BJ (cell line): ENCODE data around the gene IZUMO1. TPM values are rescaled to one million over a fixed set of nuclear protein-coding genes. Genes with fewer than 3 reads are reported as not detected.

ENCODE experiments used
- CTCF ChIA-PET: fragments of 350-600 bp; formaldehyde crosslinking; extraction: SDS; loops from one replicate; lab custom pipeline; 2021; ENCODE audit warnings: antibody characterized with exemption, inconsistent platforms; lab: Yijun Ruan, JAX
- POLR2A ChIA-PET: fragments of 300-600 bp; sonication (Branson Sonifier 250); formaldehyde crosslinking; extraction: SDS; loops from one replicate; lab custom pipeline; 2021; ENCODE audit warnings: antibody characterized with exemption; lab: Charles Lee
- DNase-seq: peaks from one replicate; pipeline ENCODE4 v3.0.0-alpha.2; 2011; ENCODE audit warnings: low read depth
- H3K27me3 ChIP-seq: 2 replicates; pipeline ENCODE4 v1.6.0; 2011; ENCODE audit warnings: low read length; ENCODE audit not compliant: control insufficient read depth, insufficient read depth
- H3K36me3 ChIP-seq: 2 replicates; pipeline ENCODE4 v1.5.1; 2011; ENCODE audit warnings: low read length; ENCODE audit not compliant: control insufficient read depth, insufficient read depth
- H3K4me3 ChIP-seq: 2 replicates; pipeline ENCODE4 v1.5.1; 2011; ENCODE audit warnings: low read depth, mild to moderate bottlenecking, control low read depth, low read length
- polyA plus RNA-seq: library from polyadenylated mRNA; depleted of rRNA; stranded (reverse); fragments of >200 nt; gene quantifications from 2 replicates; pipeline ENCODE4 v1.2.3, GENCODE V29; 2011
- TF ChIP-seq, protein P1 (sequence below): IDR thresholded peaks from 2 replicates; pipeline ENCODE4 v1.5.1; 2011; ENCODE audit warnings: low read depth, mild to moderate bottlenecking, control low read depth, inconsistent platforms, low read length, moderate library complexity; ENCODE audit not compliant: insufficient read depth

IZUMO1 gene
- polyA plus RNA-seq, 1 experiment: not detected

DNA sequence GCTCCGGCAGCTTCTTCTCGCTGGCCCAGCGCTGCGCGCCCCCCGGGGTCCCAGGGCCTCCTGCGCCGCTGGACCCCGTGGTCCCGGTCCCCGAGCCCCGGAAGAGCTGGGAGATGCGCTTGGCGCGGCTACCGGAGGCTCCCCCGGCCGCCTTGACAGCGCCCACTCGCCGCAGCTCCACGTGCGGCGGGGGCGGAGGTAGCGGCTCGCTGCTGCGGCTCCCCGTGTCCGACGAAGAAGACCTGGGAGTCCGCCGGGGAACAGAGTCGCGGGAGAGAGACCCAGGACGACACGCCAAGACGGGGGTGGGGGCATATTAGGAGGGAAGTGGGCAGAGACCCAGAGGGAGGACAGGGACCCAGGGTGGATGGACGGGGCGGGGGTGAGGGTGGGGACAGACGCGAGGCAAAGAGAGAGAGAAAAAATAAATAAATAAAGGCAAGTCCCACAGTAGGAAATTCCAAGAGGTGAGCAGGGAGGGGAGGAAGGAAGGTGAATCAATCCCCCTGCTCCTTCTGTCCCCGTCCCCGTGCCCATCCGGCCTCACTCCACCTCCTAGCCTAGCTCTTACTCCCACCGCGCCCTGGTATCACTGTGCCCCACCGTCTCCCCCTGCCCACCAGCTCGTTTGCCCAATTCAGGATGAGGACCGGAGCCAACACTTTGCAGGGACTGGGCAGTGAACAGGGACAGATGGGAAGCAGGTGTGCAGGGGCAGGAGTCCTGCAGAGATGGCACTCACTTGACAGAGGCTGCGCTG is 7.1 kb downstream of the IZUMO1 start:
- ChIA-PET POLR2A (no interaction called here), CTCF (interaction anchor here (0.9 to 2.2 kb wide), 8 partner anchors 13 to 103 kb away, joined by 3 to 17 read pairs (median 3); partner anchors contain the start of genes CA11 and HSD17B14)
- Histone ChIP-seq H3K4me3 (peak overlapping the region; percentile 44), H3K36me3 (no peaks in the 10 kb centered on the region), H3K27me3 (no peaks in the 10 kb centered on the region)
- TF ChIP-seq, protein P1, sequence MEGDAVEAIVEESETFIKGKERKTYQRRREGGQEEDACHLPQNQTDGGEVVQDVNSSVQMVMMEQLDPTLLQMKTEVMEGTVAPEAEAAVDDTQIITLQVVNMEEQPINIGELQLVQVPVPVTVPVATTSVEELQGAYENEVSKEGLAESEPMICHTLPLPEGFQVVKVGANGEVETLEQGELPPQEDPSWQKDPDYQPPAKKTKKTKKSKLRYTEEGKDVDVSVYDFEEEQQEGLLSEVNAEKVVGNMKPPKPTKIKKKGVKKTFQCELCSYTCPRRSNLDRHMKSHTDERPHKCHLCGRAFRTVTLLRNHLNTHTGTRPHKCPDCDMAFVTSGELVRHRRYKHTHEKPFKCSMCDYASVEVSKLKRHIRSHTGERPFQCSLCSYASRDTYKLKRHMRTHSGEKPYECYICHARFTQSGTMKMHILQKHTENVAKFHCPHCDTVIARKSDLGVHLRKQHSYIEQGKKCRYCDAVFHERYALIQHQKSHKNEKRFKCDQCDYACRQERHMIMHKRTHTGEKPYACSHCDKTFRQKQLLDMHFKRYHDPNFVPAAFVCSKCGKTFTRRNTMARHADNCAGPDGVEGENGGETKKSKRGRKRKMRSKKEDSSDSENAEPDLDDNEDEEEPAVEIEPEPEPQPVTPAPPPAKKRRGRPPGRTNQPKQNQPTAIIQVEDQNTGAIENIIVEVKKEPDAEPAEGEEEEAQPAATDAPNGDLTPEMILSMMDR: no peak
- no peak for DNase-seq

DNA sequence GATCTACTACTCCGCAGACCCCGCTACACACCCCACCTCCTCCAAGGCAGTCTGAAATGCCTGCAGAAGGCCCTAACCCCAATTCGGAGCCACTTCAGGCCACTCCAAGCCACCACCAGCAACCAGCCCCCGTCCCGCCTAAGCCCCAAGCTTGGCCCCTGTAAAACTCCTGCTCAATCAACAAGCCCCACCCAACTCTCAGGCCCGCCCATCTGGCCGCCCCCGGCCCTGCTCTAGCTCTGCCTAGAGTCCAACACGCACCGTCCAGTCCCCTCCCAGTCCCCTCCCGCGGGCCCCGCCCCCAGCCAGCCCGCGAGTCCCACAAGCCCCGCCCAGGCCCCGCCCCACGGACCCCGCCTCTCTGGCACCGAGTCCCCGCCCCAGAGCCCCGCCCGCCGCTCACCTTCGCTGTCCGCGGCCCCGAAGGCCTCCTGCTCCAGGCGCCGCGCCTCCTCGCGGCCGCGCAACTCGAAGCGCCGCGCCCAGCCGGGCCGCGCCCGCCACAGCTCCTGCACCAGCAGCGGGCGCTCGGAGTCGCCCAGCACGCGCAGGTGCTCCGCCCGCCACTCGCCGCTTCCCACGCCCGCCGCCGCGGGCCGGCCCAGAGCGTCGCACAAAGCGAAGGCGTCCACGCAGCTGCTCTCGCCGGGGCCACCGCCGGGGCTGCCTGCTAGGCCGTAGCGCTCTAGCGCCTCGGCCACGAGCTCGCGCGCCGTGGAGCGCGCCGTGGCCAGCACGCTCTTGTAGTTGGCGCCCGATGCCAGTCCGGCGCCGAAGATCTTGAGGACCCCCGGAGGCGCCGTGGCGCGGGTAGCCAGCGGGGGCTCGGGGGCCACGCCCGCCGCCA is 7.9 kb downstream of the IZUMO1 start:
- Histone ChIP-seq H3K36me3 (no peaks in the 10 kb centered on the region), H3K27me3 (no peaks in the 10 kb centered on the region), H3K4me3 (peak overlapping the region; percentile 44)
- CTCF ChIA-PET: interaction anchor here (0.6 to 2.2 kb wide), 13 partner anchors 10 to 104 kb away, joined by 3 to 17 read pairs (median 3); partner anchors contain the start of genes CA11 and HSD17B14
- TF ChIP-seq, protein P1: no peak
- POLR2A ChIA-PET: no interaction called here
- peak; percentile 19 for DNase-seq

DNA sequence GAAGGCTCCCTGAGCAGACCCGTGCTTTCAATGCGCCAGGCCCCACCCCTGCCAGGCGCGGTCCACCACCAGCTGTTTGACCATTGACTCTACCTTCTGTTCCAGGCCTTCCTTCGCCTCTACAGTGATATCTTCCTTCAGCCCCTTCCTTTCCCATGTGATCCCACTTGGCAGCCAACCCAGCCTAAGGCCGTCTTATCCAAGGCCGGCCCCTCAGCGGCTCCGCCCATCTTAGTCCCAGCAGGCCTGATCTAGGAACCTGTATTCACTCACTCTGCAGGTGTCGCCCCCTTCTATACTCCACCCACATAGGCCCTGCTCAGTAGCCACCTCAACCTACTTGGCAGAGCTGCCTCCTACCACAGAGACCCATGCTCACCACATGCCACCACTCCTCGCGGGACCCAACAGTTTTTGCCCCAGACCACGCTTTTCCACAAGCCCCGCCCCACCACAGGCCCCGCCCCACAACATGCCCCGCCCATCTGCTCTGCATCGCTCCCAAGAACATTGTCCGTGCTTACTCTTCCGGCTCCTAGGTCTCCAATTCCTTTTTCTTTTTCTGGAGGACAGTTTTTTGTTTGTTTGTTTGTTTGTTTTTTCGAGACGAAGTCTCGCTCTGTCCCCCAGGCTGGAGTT is 9.2 kb downstream of the IZUMO1 start:
- ChIA-PET POLR2A (no interaction called here), CTCF (interaction anchor here (0.9 to 2.0 kb wide), 5 partner anchors 9 to 92 kb away, joined by 3 to 7 read pairs (median 4); partner anchors contain the start of gene CA11)
- TF ChIP-seq, protein P1: no peak
- no peak overlapping the region for H3K4me3 ChIP-seq
- H3K27me3 ChIP-seq: no peaks in the 10 kb centered on the region
- no peak for DNase-seq
- H3K36me3 ChIP-seq: no peaks in the 10 kb centered on the region

DNA sequence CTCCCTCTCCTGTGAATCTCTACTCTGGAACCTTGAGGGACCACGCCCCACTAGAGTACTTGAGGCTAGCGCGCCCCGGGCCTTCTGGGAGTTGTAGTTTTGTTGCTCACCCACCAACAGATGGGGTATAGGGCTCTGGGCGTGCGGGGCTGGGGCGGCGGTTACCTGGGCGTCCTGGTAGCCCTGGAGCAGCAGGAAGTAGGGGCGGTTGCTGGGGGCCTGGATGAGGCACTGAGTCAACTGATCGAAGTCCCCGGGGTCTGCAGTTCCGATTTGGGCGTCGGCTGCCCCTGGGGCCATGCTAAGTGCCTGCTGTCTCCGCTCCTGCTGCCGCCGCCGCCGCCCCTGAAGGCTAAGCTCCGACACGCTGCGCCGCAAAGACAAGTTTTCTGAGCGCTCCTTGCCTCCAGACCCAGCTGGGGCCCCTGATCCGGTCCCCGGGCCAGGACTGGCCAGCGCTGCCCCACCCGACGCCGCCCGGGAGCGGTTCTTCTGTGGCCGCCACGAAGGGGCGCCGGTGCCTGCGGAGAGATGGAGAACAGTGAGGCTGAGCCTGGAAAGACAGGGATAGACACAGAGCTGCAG is 11.6 kb downstream of the IZUMO1 start:
- no peak for DNase-seq
- Histone ChIP-seq H3K4me3 (no peak overlapping the region), H3K27me3 (no peaks in the 10 kb centered on the region), H3K36me3 (no peaks in the 10 kb centered on the region)
- CTCF ChIA-PET: interaction anchor here (1.2 to 1.3 kb wide), 2 partner anchors 59 to 61 kb away, joined by 3 to 4 read pairs; no protein-coding TSS in a partner anchor
- POLR2A ChIA-PET: interaction anchor here (0.6 kb wide), 1 partner anchor 26 kb away, joined by 4 read pairs; no protein-coding TSS in a partner anchor
- TF ChIP-seq, protein P1: no peak
